Gastroesophageal sphincter (tissue), 3 donors: ENCODE results near the gene ANO4.

Experiments used
- EP300 ChIP-seq: sonication (generic); formaldehyde crosslinking; IDR thresholded peaks from one replicate; pipeline ENCODE4 v1.6.1; 2017; ENCODE audit warnings: antibody characterized with exemption, mild to moderate bottlenecking
- POLR2A ChIP-seq, 2 donors: fragments of 450-650 bp; IDR thresholded peaks; one replicate each; pipeline ENCODE4 v1.6.1; 2017; ENCODE audit warnings: antibody characterized with exemption in 2 of 2, mild to moderate bottlenecking in 2 of 2, moderate library complexity in 1 of 2
- POLR2AphosphoS5 ChIP-seq: sonication (generic); formaldehyde crosslinking; IDR thresholded peaks from one replicate; pipeline ENCODE4 v1.6.1; 2017; ENCODE audit warnings: antibody characterized with exemption
- TF ChIP-seq, protein P1 (sequence below), 4 experiments: fragments of 200-600 bp in 2 of 4; fragments of 450-650 bp in 2 of 4; sonication (generic) in 1 of 4; IDR thresholded peaks; one replicate each; pipeline ENCODE4 v1.5.1; 2017 to 2019; ENCODE audit warnings: antibody characterized with exemption in 4 of 4, mild to moderate bottlenecking in 2 of 4, moderate library complexity in 2 of 4

DNA sequence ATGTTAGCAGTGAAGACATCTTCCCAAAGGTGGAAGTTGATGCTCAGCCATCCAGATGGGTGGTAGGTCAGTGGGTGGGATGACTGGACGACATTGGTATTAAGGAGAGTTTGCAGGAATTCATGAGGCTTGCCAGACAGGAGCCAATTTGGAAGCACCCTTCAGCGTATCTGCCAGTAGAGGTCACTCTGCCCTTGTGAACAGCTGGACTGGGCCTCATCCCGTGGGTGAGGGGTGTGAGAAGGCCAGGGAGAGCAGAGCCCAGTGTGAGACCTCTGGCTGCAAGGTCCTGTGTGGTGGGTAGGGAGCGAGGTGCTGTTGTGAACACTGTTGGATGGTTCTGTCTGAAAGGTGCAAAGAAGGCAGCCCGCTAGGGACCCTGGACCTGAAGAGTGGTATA is 377.7 kb downstream of the ANO4 start:
- TF ChIP-seq, protein P1, sequence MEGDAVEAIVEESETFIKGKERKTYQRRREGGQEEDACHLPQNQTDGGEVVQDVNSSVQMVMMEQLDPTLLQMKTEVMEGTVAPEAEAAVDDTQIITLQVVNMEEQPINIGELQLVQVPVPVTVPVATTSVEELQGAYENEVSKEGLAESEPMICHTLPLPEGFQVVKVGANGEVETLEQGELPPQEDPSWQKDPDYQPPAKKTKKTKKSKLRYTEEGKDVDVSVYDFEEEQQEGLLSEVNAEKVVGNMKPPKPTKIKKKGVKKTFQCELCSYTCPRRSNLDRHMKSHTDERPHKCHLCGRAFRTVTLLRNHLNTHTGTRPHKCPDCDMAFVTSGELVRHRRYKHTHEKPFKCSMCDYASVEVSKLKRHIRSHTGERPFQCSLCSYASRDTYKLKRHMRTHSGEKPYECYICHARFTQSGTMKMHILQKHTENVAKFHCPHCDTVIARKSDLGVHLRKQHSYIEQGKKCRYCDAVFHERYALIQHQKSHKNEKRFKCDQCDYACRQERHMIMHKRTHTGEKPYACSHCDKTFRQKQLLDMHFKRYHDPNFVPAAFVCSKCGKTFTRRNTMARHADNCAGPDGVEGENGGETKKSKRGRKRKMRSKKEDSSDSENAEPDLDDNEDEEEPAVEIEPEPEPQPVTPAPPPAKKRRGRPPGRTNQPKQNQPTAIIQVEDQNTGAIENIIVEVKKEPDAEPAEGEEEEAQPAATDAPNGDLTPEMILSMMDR (IDR thresholded peaks at IDR 0.05), result no peak
- TF ChIP-seq POLR2A (IDR thresholded peaks at IDR 0.05) (no peak), POLR2AphosphoS5 (no peak), EP300 (no peak)
